TTC549 (cell line): ENCODE measurements around the gene CCL25.

Source experiments
- FAIRE-seq: peaks from 2 replicates; lab custom pipeline; 2012; peaks lifted over from hg19 to GRCh38; lab: Jason Lieb, UNC

CCL25 gene

GRCh38 chr19:8110931-8111330, 58.4 kb downstream of the CCL25 start:
- FAIRE-seq: no peak

GRCh38 chr19:8111376-8111775, 58.8 kb downstream of the CCL25 start:
- no peak for FAIRE-seq
